H9 (cell line): ENCODE data around the gene SFI1. TPM values are rescaled to one million over a fixed set of nuclear protein-coding genes. Genes with fewer than 3 reads are reported as not detected.
A peak's percentile ranks its signal among the peaks of the same experiment; 100 is the strongest.

Source experiments
- DNase-seq: peaks from one replicate; pipeline ENCODE4 v3.0.0-alpha.2; 2017
- H2AFZ ChIP-seq: one replicate; pipeline ENCODE4 v1.6.1; 2013; ENCODE audit warnings: mild to moderate bottlenecking, low read length, control low read depth, moderate library complexity
- H2AK5ac ChIP-seq: 2 replicates; pipeline ENCODE4 v1.6.1; 2013; ENCODE audit warnings: low read length, control low read depth, mixed read lengths; ENCODE audit not compliant: insufficient read length
- H2BK120ac ChIP-seq: one replicate; pipeline ENCODE4 v1.6.1; 2013; ENCODE audit warnings: low read depth, mild to moderate bottlenecking, low read length, control low read depth, inconsistent platforms; ENCODE audit not compliant: poor library complexity, severe bottlenecking
- H2BK12ac ChIP-seq: 2 replicates; pipeline ENCODE4 v1.6.1; 2013; ENCODE audit warnings: low read length, control low read depth, mixed read lengths, low read depth; ENCODE audit not compliant: insufficient read length
- H2BK15ac ChIP-seq: 2 replicates; pipeline ENCODE4 v1.6.1; 2013; ENCODE audit warnings: low read depth, low read length, control low read depth
- H2BK20ac ChIP-seq: one replicate; pipeline ENCODE4 v1.6.1; 2013; ENCODE audit warnings: low read depth, mild to moderate bottlenecking, low read length, control low read depth, inconsistent platforms; ENCODE audit not compliant: poor library complexity, severe bottlenecking
- H2BK5ac ChIP-seq: 2 replicates; pipeline ENCODE4 v1.6.1; 2013; ENCODE audit warnings: low read length, control low read depth, mixed read lengths; ENCODE audit not compliant: insufficient read length
- H3K14ac ChIP-seq: 2 replicates; pipeline ENCODE4 v1.6.1; 2013; ENCODE audit warnings: low read length, control low read depth; ENCODE audit not compliant: insufficient read depth
- H3K18ac ChIP-seq: 2 replicates; pipeline ENCODE4 v1.6.1; 2013; ENCODE audit warnings: low read depth, mild to moderate bottlenecking, mixed read lengths, low read length, control low read depth; ENCODE audit not compliant: insufficient read length
- H3K23ac ChIP-seq: 2 replicates; pipeline ENCODE4 v1.6.1; 2013; ENCODE audit warnings: low read length, control low read depth, mixed read lengths, low read depth; ENCODE audit not compliant: insufficient read length
- H3K23me2 ChIP-seq: 2 replicates; pipeline ENCODE4 v1.6.1; 2013; ENCODE audit warnings: low read depth, mild to moderate bottlenecking, mixed read lengths, low read length, control low read depth; ENCODE audit not compliant: insufficient read length, poor library complexity, severe bottlenecking
- H3K27ac ChIP-seq: 2 replicates; pipeline ENCODE4 v1.5.1; 2013; ENCODE audit warnings: low read length, control low read depth, mixed read lengths, low read depth; ENCODE audit not compliant: insufficient read length
- H3K27me3 ChIP-seq: 2 replicates; pipeline ENCODE4 v1.6.1; 2013; ENCODE audit warnings: low read length, control low read depth, inconsistent platforms; ENCODE audit not compliant: insufficient read depth
- H3K4ac ChIP-seq: 2 replicates; pipeline ENCODE4 v1.6.1; 2013; ENCODE audit warnings: low read depth, mild to moderate bottlenecking, control low read depth, inconsistent platforms, low read length, moderate library complexity
- H3K4me1 ChIP-seq: 2 replicates; pipeline ENCODE4 v1.6.1; 2013; ENCODE audit warnings: low read length, control low read depth, inconsistent platforms; ENCODE audit not compliant: insufficient read depth
- H3K4me2 ChIP-seq: 2 replicates; pipeline ENCODE4 v1.6.1; 2013; ENCODE audit warnings: low read length, control low read depth, mixed read lengths; ENCODE audit not compliant: insufficient read length, insufficient read depth
- H3K56ac ChIP-seq: 2 replicates; pipeline ENCODE4 v1.6.1; 2013; ENCODE audit warnings: low read depth, mild to moderate bottlenecking, mixed read lengths, low read length, control low read depth; ENCODE audit not compliant: insufficient read length
- H3K79me1 ChIP-seq: 2 replicates; pipeline ENCODE4 v1.6.1; 2013; ENCODE audit warnings: low read depth, mild to moderate bottlenecking, moderate library complexity, low read length, control low read depth, inconsistent platforms; ENCODE audit not compliant: insufficient read depth, poor library complexity, severe bottlenecking
- H3K79me2 ChIP-seq: 2 replicates; pipeline ENCODE4 v1.6.1; 2013; ENCODE audit warnings: low read length, control low read depth, inconsistent platforms; ENCODE audit not compliant: insufficient read depth
- H3K9ac ChIP-seq: 2 replicates; pipeline ENCODE4 v1.6.1; 2013; ENCODE audit warnings: low read length, control low read depth, mixed read lengths; ENCODE audit not compliant: insufficient read length; ENCODE audit errors: extremely low read depth
- H3K9me3 ChIP-seq: one replicate; pipeline ENCODE4 v1.6.1; 2013; ENCODE audit warnings: low read depth, low read length, inconsistent platforms; ENCODE audit not compliant: control insufficient read depth
- H3T11ph ChIP-seq: one replicate; pipeline ENCODE4 v1.6.1; 2013; ENCODE audit warnings: mild to moderate bottlenecking, low read length, control low read depth, inconsistent platforms
- H4K20me1 ChIP-seq: one replicate; pipeline ENCODE4 v1.6.1; 2013; ENCODE audit not compliant: control insufficient read depth, insufficient read length, insufficient read depth
- H4K5ac ChIP-seq: 2 replicates; pipeline ENCODE4 v1.6.1; 2013; ENCODE audit warnings: low read depth, mild to moderate bottlenecking, mixed read lengths, low read length, control low read depth; ENCODE audit not compliant: insufficient read length
- H4K8ac ChIP-seq: replicated peaks from 2 replicates; pipeline ENCODE4 v1.6.1; 2013; ENCODE audit warnings: low read length, control low read depth, mixed read lengths, low read depth; ENCODE audit not compliant: insufficient read length
- H4K91ac ChIP-seq: 2 replicates; pipeline ENCODE4 v1.6.1; 2013; ENCODE audit warnings: low read depth, mild to moderate bottlenecking, moderate library complexity, mixed read lengths, low read length, control low read depth; ENCODE audit not compliant: insufficient read length
- H3K27ac Mint-ChIP-seq, 3 experiments: 2 replicates in 2 of 3; 3 replicates in 1 of 3; pipeline ENCODE4 v1.8.0; 2020 to 2021; ENCODE audit warnings: mixed read lengths in 3 of 3, mild to moderate bottlenecking in 1 of 3, moderate library complexity in 1 of 3
- H3K27me3 Mint-ChIP-seq: 2 replicates; pipeline ENCODE4 v1.8.0; 2021; ENCODE audit warnings: low read depth, mild to moderate bottlenecking, moderate library complexity, mixed read lengths
- H3K36me3 Mint-ChIP-seq, 3 experiments: 2 replicates in 2 of 3; 3 replicates in 1 of 3; pipeline ENCODE4 v1.8.0; 2020 to 2021; ENCODE audit warnings: low read depth in 3 of 3, mixed read lengths in 3 of 3; ENCODE audit not compliant: insufficient read depth in 1 of 3
- H3K4me1 Mint-ChIP-seq, 2 experiments: 2 replicates each; pipeline ENCODE4 v1.8.0; 2020; ENCODE audit warnings: mixed read lengths in 2 of 2
- H3K4me3 Mint-ChIP-seq, 2 experiments: 2 replicates in 1 of 2; 3 replicates in 1 of 2; pipeline ENCODE4 v1.8.0; 2020 to 2021; ENCODE audit warnings: mild to moderate bottlenecking in 2 of 2, mixed read lengths in 2 of 2, moderate library complexity in 1 of 2
- H3K9me3 Mint-ChIP-seq, 2 experiments: 2 replicates in 1 of 2; 3 replicates in 1 of 2; pipeline ENCODE4 v1.8.0; 2020; ENCODE audit warnings: mild to moderate bottlenecking in 2 of 2, mixed read lengths in 2 of 2, moderate library complexity in 1 of 2
- WGBS: extraction: QIAGEN DNeasy Blood & Tissue Kit; methylation state at CpG from one replicate; pipeline ENCODE4 v1.1.7; 2013; ENCODE audit warnings: missing lambda C conversion rate, low lambda C conversion rate, mixed read lengths; ENCODE audit not compliant: insufficient read length; ENCODE audit errors: extremely low coverage; 5-methylcytosine and 5-hydroxymethylcytosine counted together
- total RNA-seq: library from RNA; stranded (reverse); gene quantifications from 2 replicates; pipeline ENCODE4 v1.2.1, GENCODE V29; 2021
- TF ChIP-seq, protein P1 (sequence below): fragments of 200-600 bp; sonication (generic); conservative IDR thresholded peaks from 3 replicates; pipeline ENCODE4 v1.8.0; 2021; ENCODE audit warnings: antibody characterized with exemption, mild to moderate bottlenecking

SFI1 gene
- total RNA-seq, 1 experiment from 2014 or later = 26.4 TPM

DNA sequence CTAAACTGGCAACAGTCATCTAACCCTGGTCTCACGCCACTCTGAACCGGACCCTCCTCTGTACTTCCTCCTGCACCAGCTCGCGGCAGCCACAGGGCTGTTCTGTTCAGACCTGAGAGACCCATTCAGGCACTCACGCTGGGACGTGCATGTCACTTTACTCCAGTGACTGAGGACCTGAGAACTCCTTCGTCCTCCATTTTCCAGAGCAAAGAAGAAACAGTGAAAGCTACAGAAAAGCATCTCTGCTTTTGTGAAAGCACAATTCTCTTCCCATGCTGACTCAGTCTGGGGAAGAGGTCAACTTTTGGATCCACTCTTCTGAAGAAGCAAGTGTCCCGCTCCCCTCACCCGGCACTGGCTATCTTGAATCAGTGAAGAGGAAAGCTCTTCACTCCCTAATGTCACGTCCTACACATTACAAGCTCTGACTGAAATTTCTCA, 141.1 kb downstream of the SFI1 start:
- Histone ChIP-seq H4K8ac (no peak overlapping the region), H4K91ac (no peak overlapping the region), H3K4me2 (no peak overlapping the region), H3K23me2 (no peaks in the 10 kb centered on the region), H3K56ac (no peak overlapping the region), H3K79me2 (no peaks in the 10 kb centered on the region), H3K9ac (no peak overlapping the region), H3K4me1 (no peaks in the 10 kb centered on the region), H4K5ac (no peak overlapping the region), H3K18ac (no peak overlapping the region), H2BK12ac (no peak overlapping the region), H2BK15ac (no peak overlapping the region), H2AK5ac (no peak overlapping the region), H3K4ac (no peak overlapping the region), H2BK5ac (no peak overlapping the region), H3K14ac (no peak overlapping the region), H3K23ac (no peak overlapping the region), H2AFZ (no peak overlapping the region), H2BK20ac (no peak overlapping the region), H3K9me3 (no peaks in the 10 kb centered on the region), H3T11ph (no peak overlapping the region), H3K27me3 (no peaks in the 10 kb centered on the region), H3K79me1 (peaks cover 2% of the 10 kb centered on the region), H3K27ac (no peak overlapping the region), H4K20me1 (no peaks in the 10 kb centered on the region), H2BK120ac (no peak overlapping the region)
- TF ChIP-seq, protein P1, sequence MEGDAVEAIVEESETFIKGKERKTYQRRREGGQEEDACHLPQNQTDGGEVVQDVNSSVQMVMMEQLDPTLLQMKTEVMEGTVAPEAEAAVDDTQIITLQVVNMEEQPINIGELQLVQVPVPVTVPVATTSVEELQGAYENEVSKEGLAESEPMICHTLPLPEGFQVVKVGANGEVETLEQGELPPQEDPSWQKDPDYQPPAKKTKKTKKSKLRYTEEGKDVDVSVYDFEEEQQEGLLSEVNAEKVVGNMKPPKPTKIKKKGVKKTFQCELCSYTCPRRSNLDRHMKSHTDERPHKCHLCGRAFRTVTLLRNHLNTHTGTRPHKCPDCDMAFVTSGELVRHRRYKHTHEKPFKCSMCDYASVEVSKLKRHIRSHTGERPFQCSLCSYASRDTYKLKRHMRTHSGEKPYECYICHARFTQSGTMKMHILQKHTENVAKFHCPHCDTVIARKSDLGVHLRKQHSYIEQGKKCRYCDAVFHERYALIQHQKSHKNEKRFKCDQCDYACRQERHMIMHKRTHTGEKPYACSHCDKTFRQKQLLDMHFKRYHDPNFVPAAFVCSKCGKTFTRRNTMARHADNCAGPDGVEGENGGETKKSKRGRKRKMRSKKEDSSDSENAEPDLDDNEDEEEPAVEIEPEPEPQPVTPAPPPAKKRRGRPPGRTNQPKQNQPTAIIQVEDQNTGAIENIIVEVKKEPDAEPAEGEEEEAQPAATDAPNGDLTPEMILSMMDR = 0 out of 3 replicates have a peak, but pooled peaks have one; percentile 10
- Mint-ChIP-seq H3K9me3 (no peaks in the 10 kb centered on the region; a peak in 1 of 5 replicates), H3K4me3 (no peak overlapping the region), H3K36me3 (peaks cover 0 to 12% (median 10%) of the 10 kb centered on the region in 3 experiments; a peak in 4 of 7 replicates), H3K4me1 (peaks cover 5 to 9% of the 10 kb centered on the region in 2 experiments; a peak in 3 of 4 replicates), H3K27ac (peak overlapping the region in 2 of 3 experiments; percentile 65 to 88; a peak in 4 of 7 replicates), H3K27me3 (no peaks in the 10 kb centered on the region)
- no CpG with 5 or more reads among the region's 10 CpGs for WGBS
- DNase-seq = no peak
